ENCODE data around the gene GNB1L. TPM values are rescaled to one million over a fixed set of nuclear protein-coding genes. Genes with fewer than 3 reads are reported as not detected.

GNB1L gene
- total RNA-seq, 1 experiment from 2014 or later, result 17.9 TPM

DNA sequence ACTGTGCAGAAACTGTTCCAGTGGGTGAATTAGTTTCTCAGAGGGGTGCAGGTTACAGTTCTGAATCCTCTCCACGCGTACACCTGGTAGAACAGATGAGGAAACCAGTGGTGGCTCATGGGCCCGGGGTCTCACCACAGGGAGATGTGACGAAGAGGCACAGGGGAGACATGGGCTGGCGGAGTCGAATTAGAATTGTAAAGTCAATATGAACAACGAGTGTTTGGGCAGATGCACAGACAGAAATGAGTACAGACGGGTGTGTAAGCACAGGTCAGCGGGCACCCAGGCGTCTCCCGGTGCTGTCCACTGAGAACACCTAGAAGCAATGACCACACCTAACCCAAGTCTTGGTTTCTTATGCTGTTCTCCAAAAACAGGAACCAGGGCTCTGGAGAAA lies 41.8 kb downstream of the GNB1L start:
- Histone ChIP-seq H3K36me3 (ENCODE audit: insufficient read depth, low read length, poor library complexity, severe bottlenecking) (no peaks in the 10 kb centered on the region), H3K4me1 (ENCODE audit: insufficient read depth, low read length, poor library complexity, severe bottlenecking) (peaks cover 19% of the 10 kb centered on the region), H3K4me3 (ENCODE audit: low read depth, low read length, poor library complexity, severe bottlenecking) (no peak overlapping the region), H3K27ac (ENCODE audit: low read depth, low read length, poor library complexity, severe bottlenecking) (no peak overlapping the region), H3K9me3 (ENCODE audit: low read depth, low read length, poor library complexity, severe bottlenecking) (no peaks in the 10 kb centered on the region), H3K27me3 (replicated peaks; ENCODE audit: insufficient read depth, low read depth, low read length, poor library complexity) (no peaks in the 10 kb centered on the region)
- no peak for TF ChIP-seq CTCF (conservative IDR thresholded peaks at IDR 0.05; ENCODE audit: low read depth, low read length)
- no peak for TF ChIP-seq EZH2 (IDR thresholded peaks at IDR 0.05; ENCODE audit: borderline replicate concordance, low read depth, low read length, poor library complexity, severe bottlenecking)
- DNase-seq (ENCODE audit: low spot score), result no peak
- BruUV-seq (replicated peaks), result no TSS peak
- POLR2A ChIA-PET (ENCODE audit: low non-redundant PET), result no interaction called here
- intact Hi-C loops (cut with micrococcal nuclease; ENCODE audit: unreplicated experiment), result no loop called here
- CTCF ChIA-PET, result no interaction called here

GRCh38 chr22:19811811-19812771 lies 42.6 kb downstream of the GNB1L start:
- DNase-seq (ENCODE audit: low spot score), result no peak
- Histone ChIP-seq H3K27me3 (replicated peaks; ENCODE audit: insufficient read depth, low read depth, low read length, poor library complexity) (no peaks in the 10 kb centered on the region), H3K4me3 (ENCODE audit: low read depth, low read length, poor library complexity, severe bottlenecking) (no peak overlapping the region), H3K4me1 (ENCODE audit: insufficient read depth, low read length, poor library complexity, severe bottlenecking) (peaks cover 19% of the 10 kb centered on the region), H3K9me3 (ENCODE audit: low read depth, low read length, poor library complexity, severe bottlenecking) (no peaks in the 10 kb centered on the region), H3K27ac (ENCODE audit: low read depth, low read length, poor library complexity, severe bottlenecking) (no peak overlapping the region), H3K36me3 (ENCODE audit: insufficient read depth, low read length, poor library complexity, severe bottlenecking) (no peaks in the 10 kb centered on the region)
- no TSS peak for BruUV-seq (replicated peaks)
- CTCF ChIA-PET, result no interaction called here
- intact Hi-C loops (cut with micrococcal nuclease; ENCODE audit: unreplicated experiment), result no loop called here
- POLR2A ChIA-PET (ENCODE audit: low non-redundant PET), result no interaction called here
- TF ChIP-seq CTCF (conservative IDR thresholded peaks at IDR 0.05; ENCODE audit: low read depth, low read length), result no peak
- TF ChIP-seq EZH2 (IDR thresholded peaks at IDR 0.05; ENCODE audit: borderline replicate concordance, low read depth, low read length, poor library complexity, severe bottlenecking), result no peak

GRCh38 chr22:19811211-19811621 lies 43.5 kb downstream of the GNB1L start:
- Histone ChIP-seq H3K27ac (ENCODE audit: low read depth, low read length, poor library complexity, severe bottlenecking) (peak overlapping the region; percentile 23), H3K4me3 (ENCODE audit: low read depth, low read length, poor library complexity, severe bottlenecking) (no peak overlapping the region), H3K9me3 (ENCODE audit: low read depth, low read length, poor library complexity, severe bottlenecking) (no peaks in the 10 kb centered on the region), H3K4me1 (ENCODE audit: insufficient read depth, low read length, poor library complexity, severe bottlenecking) (peaks cover 27% of the 10 kb centered on the region), H3K27me3 (replicated peaks; ENCODE audit: insufficient read depth, low read depth, low read length, poor library complexity) (no peaks in the 10 kb centered on the region), H3K36me3 (ENCODE audit: insufficient read depth, low read length, poor library complexity, severe bottlenecking) (no peaks in the 10 kb centered on the region)
- DNase-seq (ENCODE audit: low spot score), result no peak
- intact Hi-C loops (cut with micrococcal nuclease; ENCODE audit: unreplicated experiment), result no loop called here
- POLR2A ChIA-PET (ENCODE audit: low non-redundant PET), result no interaction called here
- CTCF ChIA-PET, result no interaction called here
- BruUV-seq (replicated peaks), result no TSS peak
- no peak for TF ChIP-seq CTCF (conservative IDR thresholded peaks at IDR 0.05; ENCODE audit: low read depth, low read length)
- no peak for TF ChIP-seq EZH2 (IDR thresholded peaks at IDR 0.05; ENCODE audit: borderline replicate concordance, low read depth, low read length, poor library complexity, severe bottlenecking)

Measured in A673 (cell line).